NCI-H345 (cell line): ENCODE measurements around the gene UCP2.

Experiments used
- DNase-seq: peaks from one replicate; lab custom pipeline; 2025; lab: John Stamatoyannopoulos, UW

The UCP2 gene

GRCh38 chr11:73969991-73970800 lies 12.4 kb downstream of the UCP2 start:
- no peak for DNase-seq

- DNase-seq, result no peak
Measured at GRCh38 chr11:73969091-73969490, 13.6 kb downstream of the UCP2 start.

- no peak for DNase-seq
Measured at GRCh38 chr11:73968356-73968966, 14.2 kb downstream of the UCP2 start.

- DNase-seq, result no peak
Measured at GRCh38 chr11:73965764-73966121, 16.9 kb downstream of the UCP2 start.

- DNase-seq, result no peak
Measured at GRCh38 chr11:73965076-73965763, 17.4 kb downstream of the UCP2 start.

- no peak for DNase-seq
Measured at GRCh38 chr11:73963861-73964260, 18.8 kb downstream of the UCP2 start.

- DNase-seq, result no peak
Measured at GRCh38 chr11:73962101-73962705, 20.4 kb downstream of the UCP2 start.

- no peak for DNase-seq
Measured at GRCh38 chr11:73961321-73961720, 21.3 kb downstream of the UCP2 start.

- DNase-seq, result no peak
Measured at GRCh38 chr11:73958521-73959141, 24.0 kb downstream of the UCP2 start.

- no peak for DNase-seq
Measured at GRCh38 chr11:73957654-73958361, 24.8 kb downstream of the UCP2 start.

- no peak for DNase-seq
Measured at GRCh38 chr11:73956876-73957653, 25.6 kb downstream of the UCP2 start.

- peak; percentile 61 for DNase-seq
Measured at GRCh38 chr11:73951797-73952196, 30.8 kb downstream of the UCP2 start.

- DNase-seq, result peak; percentile 40
Measured at GRCh38 chr11:73950869-73951710, 31.6 kb downstream of the UCP2 start, which contains the start of gene DNAJB13. Gene DNAJB13 (plus strand): TSS chr11:73951026. CDS start chr11:73951070, 44 bp downstream.

GRCh38 chr11:73949912-73950311 lies 32.7 kb downstream of the UCP2 start:
- DNase-seq, result no peak

GRCh38 chr11:73949246-73949645 lies 33.4 kb downstream of the UCP2 start:
- no peak for DNase-seq

GRCh38 chr11:73946798-73947458 lies 35.7 kb downstream of the UCP2 start:
- no peak for DNase-seq

GRCh38 chr11:73945396-73945795 lies 37.2 kb downstream of the UCP2 start:
- DNase-seq, result no peak

- no peak for DNase-seq
Measured at GRCh38 chr11:73944901-73945300, 37.7 kb downstream of the UCP2 start.

GRCh38 chr11:73944085-73944484 lies 38.6 kb downstream of the UCP2 start:
- no peak for DNase-seq
